Endothelial cell of umbilical vein (primary cell): ENCODE measurements around the gene SYNGR3. TPM values are rescaled to one million over a fixed set of nuclear protein-coding genes. Genes with fewer than 3 reads are reported as not detected.
A peak's percentile ranks its signal among the peaks of the same experiment; 100 is the strongest.

Experiments
- BruUV-seq: library from RNA; stranded (reverse); fragments of 400-500 nt; replicated peaks from 2 replicates; lab custom pipeline; 2021; lab: Mats Ljungman, UMichigan
- CTCF ChIA-PET: fragments of 300-600, 350-600 bp; sonication (Branson Sonifier 250); formaldehyde crosslinking; loops from one replicate; lab custom pipeline; 2021; ENCODE audit warnings: antibody characterized with exemption, inconsistent platforms; lab: Charles Lee
- POLR2A ChIA-PET: fragments of 300-600, 350-600 bp; sonication (Branson Sonifier 250); formaldehyde crosslinking; loops from one replicate; lab custom pipeline; 2021; ENCODE audit warnings: antibody characterized with exemption, inconsistent platforms; lab: Charles Lee
- DNase-seq: peaks from one replicate; pipeline ENCODE4 v3.0.0-alpha.2; 2011; ENCODE audit warnings: low read depth, low spot score
- FAIRE-seq: peaks from 2 replicates; lab custom pipeline; 2011; peaks lifted over from hg19 to GRCh38; lab: Jason Lieb, UNC
- H2AFZ ChIP-seq: 2 replicates; pipeline ENCODE4 v1.6.0; 2012; ENCODE audit warnings: low read depth, low read length, control low read depth, inconsistent platforms
- H3K27ac ChIP-seq: 2 replicates; pipeline ENCODE4 v1.5.1; 2011; ENCODE audit warnings: low read depth, mild to moderate bottlenecking, control low read depth, low read length, moderate library complexity; ENCODE audit not compliant: insufficient read depth
- H3K27me3 ChIP-seq, 2 experiments: 2 replicates each; pipeline versions ENCODE4 v1.6.0 to v1.6.1; 2011; ENCODE audit warnings: low read length in 2 of 2, mixed read lengths in 1 of 2; ENCODE audit not compliant: control insufficient read depth in 2 of 2, insufficient read depth in 2 of 2
- H3K36me3 ChIP-seq, 2 experiments: 2 replicates in 1 of 2; 3 replicates in 1 of 2; pipeline ENCODE4 v1.5.1; 2011; ENCODE audit warnings: low read length in 2 of 2, mild to moderate bottlenecking in 1 of 2, moderate library complexity in 1 of 2; ENCODE audit not compliant: control insufficient read depth in 2 of 2, insufficient read depth in 2 of 2; ENCODE audit errors: extremely low read depth in 1 of 2
- H3K4me1 ChIP-seq: 3 replicates; pipeline ENCODE4 v1.5.1; 2011; ENCODE audit warnings: mild to moderate bottlenecking, low read length; ENCODE audit not compliant: control insufficient read depth, insufficient read depth; ENCODE audit errors: extremely low read depth
- H3K4me2 ChIP-seq: 2 replicates; pipeline ENCODE4 v1.6.1; 2011; ENCODE audit warnings: low read length, control low read depth, mixed read lengths; ENCODE audit not compliant: insufficient read depth
- H3K4me3 ChIP-seq, 3 experiments: fragments of 200-600 bp in 1 of 3; sonication (generic), shearing (Covaris generic) in 1 of 3; replicated peaks in 1 of 3; 2 replicates each; pipeline ENCODE4 v1.5.1; 2011 to 2016; ENCODE audit warnings: control low read depth in 3 of 3, low read length in 3 of 3, mild to moderate bottlenecking in 2 of 3, inconsistent platforms in 1 of 3, low read depth in 1 of 3, moderate library complexity in 1 of 3; ENCODE audit not compliant: insufficient read depth in 1 of 3
- H3K79me2 ChIP-seq: 2 replicates; pipeline ENCODE4 v1.6.0; 2012; ENCODE audit warnings: low read length, inconsistent platforms; ENCODE audit not compliant: control insufficient read depth, insufficient read depth
- H3K9ac ChIP-seq: replicated peaks from 2 replicates; pipeline ENCODE3; 2011; ENCODE audit warnings: low read length, control low read depth; ENCODE audit not compliant: insufficient read depth; ENCODE audit errors: extremely low read depth
- H3K9me1 ChIP-seq: replicated peaks from 3 replicates; pipeline ENCODE4 v1.6.0; 2011; ENCODE audit warnings: mild to moderate bottlenecking, low read length; ENCODE audit not compliant: control insufficient read depth, insufficient read depth; ENCODE audit errors: extremely low read depth
- H3K9me3 ChIP-seq: replicated peaks from 2 replicates; pipeline ENCODE4 v1.5.1; 2012; ENCODE audit warnings: low read length, inconsistent platforms; ENCODE audit not compliant: control insufficient read depth, insufficient read depth
- H4K20me1 ChIP-seq: replicated peaks from 2 replicates; pipeline ENCODE3; 2011; ENCODE audit warnings: mild to moderate bottlenecking, low read length; ENCODE audit not compliant: control insufficient read depth, insufficient read depth; ENCODE audit errors: extremely low read depth
- EZH2 ChIP-seq: IDR thresholded peaks from 2 replicates; pipeline ENCODE4 v1.6.1; 2012; ENCODE audit warnings: borderline replicate concordance, low read depth, mild to moderate bottlenecking, moderate library complexity, low read length, inconsistent platforms; ENCODE audit not compliant: severe bottlenecking
- FOS ChIP-seq: IDR thresholded peaks from 2 replicates; pipeline ENCODE4 v1.6.1; 2011; ENCODE audit warnings: mild to moderate bottlenecking, low read length, moderate library complexity, borderline replicate concordance; ENCODE audit not compliant: insufficient read depth
- MYC ChIP-seq: IDR thresholded peaks from one replicate; pipeline ENCODE4 v1.6.1; 2011; ENCODE audit warnings: mild to moderate bottlenecking, low read depth, low read length
- POLR2AphosphoS5 ChIP-seq: IDR thresholded peaks from 2 replicates; pipeline ENCODE4 v1.6.1; 2012; ENCODE audit warnings: low read depth, mild to moderate bottlenecking, control low read depth, low read length, moderate library complexity; ENCODE audit not compliant: insufficient read depth
- dilution Hi-C: fragments of 300-500 bp; cut with MboI; formaldehyde crosslinking; loops from one replicate; pipeline ENCODE4 v1.15.0; 2019; ENCODE audit warnings: low sequenced_read_pairs; ENCODE audit not compliant: extremely low pct_ligation_motif_present
- intact Hi-C: fragments of 100-400 bp; cut with micrococcal nuclease; formaldehyde crosslinking; loops from one replicate; pipeline ENCODE4 v1.10.0; 2022
- polyA plus RNA-seq, 4 experiments: library from polyadenylated mRNA; depleted of rRNA in 3 of 4; stranded (reverse) in 3 of 4; unstranded in 1 of 4; fragments of >200 nt; gene quantifications; 2 replicates each; pipeline versions ENCODE4 v1.2.1 to v1.2.3, GENCODE V29; 2011 to 2012; ENCODE audit warnings: missing spikeins in 1 of 4
- total RNA-seq: library from RNA; stranded (reverse); gene quantifications from 2 replicates; pipeline ENCODE4 v1.2.3, GENCODE V29; 2021
- TF ChIP-seq, protein P1 (sequence below): IDR thresholded peaks from 2 replicates; pipeline ENCODE4 v1.6.1; 2011; ENCODE audit not compliant: insufficient read depth, insufficient read length
- TF ChIP-seq, protein P2 (sequence below), 2 donors: IDR thresholded peaks; 1 replicate in 1 of 2; 2 replicates in 1 of 2; pipeline ENCODE4 v1.5.1; 2011; ENCODE audit warnings: low read length in 2 of 2, mild to moderate bottlenecking in 2 of 2, moderate library complexity in 2 of 2, control low read depth in 1 of 2, inconsistent platforms in 1 of 2, low read depth in 1 of 2; ENCODE audit not compliant: insufficient read depth in 1 of 2; ENCODE audit errors: extremely low read depth in 1 of 2

SYNGR3 gene
- total and polyA plus RNA-seq, 2 donors (not counting 3 experiments of a cell fraction or from before 2014, with no cell fraction given), result 0.95 to 1.4 TPM

DNA sequence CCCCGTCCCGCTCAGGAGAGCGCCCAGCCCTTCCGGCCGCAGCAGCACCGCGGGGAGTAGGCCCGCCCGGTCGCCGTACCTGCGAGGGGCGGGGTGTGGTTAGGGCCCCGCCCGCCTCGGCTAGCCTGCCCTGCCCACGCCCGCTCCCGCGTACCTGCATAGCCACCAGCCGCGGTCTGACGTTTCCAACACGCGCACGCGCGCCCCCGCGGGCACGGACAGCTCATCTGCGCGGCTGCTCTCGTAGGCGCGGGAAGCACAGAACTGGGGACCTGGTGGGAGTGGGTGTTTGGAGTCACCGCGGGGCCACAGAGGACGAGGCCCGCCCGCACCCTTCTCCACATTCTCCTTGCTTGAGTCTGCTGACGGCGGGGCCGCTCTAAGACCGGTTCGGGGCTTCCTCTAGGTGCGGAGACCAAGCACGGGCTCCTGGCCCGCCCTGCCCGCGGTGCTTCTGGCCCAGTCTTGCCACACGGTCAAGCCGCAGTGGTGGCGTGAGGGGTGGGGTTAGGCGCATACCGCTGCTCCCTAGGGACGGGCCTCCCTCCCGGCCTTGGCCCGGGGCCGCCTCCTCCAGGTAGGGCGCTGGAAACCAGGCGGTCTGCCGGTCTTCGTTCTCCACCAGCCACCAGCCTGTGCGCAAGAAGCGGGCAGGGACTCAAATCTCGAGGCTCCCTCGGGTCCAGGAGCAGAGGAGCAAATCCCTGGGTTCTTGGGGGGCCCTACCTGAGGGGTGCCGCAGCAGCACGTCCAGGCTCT, 10.3 kb upstream of the SYNGR3 start:
- no peak overlapping the region for H3K9ac ChIP-seq
- H2AFZ ChIP-seq, result no peak overlapping the region
- dilution Hi-C loops, result no loop called here
- no peak overlapping the region for H3K4me2 ChIP-seq
- ChIA-PET CTCF (interaction anchor here (0.9 to 5.0 kb wide), 2 partner anchors 24 to 161 kb away, joined by 3 to 21 read pairs; no protein-coding TSS in a partner anchor), POLR2A (no interaction called here)
- H3K9me3 ChIP-seq, result no peaks in the 10 kb centered on the region
- intact Hi-C loops, result no loop called here
- no peaks in the 10 kb centered on the region for H4K20me1 ChIP-seq
- peaks cover 9 to 35% of the 10 kb centered on the region in 2 experiments for H3K36me3 ChIP-seq
- no TSS peak for BruUV-seq
- H3K9me1 ChIP-seq, result no peaks in the 10 kb centered on the region
- H3K4me1 ChIP-seq, result peaks cover 7% of the 10 kb centered on the region
- FAIRE-seq (no peak), DNase-seq (no peak)
- H3K79me2 ChIP-seq, result no peaks in the 10 kb centered on the region
- H3K27ac ChIP-seq, result no peak overlapping the region
- H3K27me3 ChIP-seq, result peaks cover 35 to 41% of the 10 kb centered on the region in 2 experiments
- no peak overlapping the region for H3K4me3 ChIP-seq
- TF ChIP-seq POLR2AphosphoS5, result peak; percentile 30
- TF ChIP-seq MYC, result no peak

DNA sequence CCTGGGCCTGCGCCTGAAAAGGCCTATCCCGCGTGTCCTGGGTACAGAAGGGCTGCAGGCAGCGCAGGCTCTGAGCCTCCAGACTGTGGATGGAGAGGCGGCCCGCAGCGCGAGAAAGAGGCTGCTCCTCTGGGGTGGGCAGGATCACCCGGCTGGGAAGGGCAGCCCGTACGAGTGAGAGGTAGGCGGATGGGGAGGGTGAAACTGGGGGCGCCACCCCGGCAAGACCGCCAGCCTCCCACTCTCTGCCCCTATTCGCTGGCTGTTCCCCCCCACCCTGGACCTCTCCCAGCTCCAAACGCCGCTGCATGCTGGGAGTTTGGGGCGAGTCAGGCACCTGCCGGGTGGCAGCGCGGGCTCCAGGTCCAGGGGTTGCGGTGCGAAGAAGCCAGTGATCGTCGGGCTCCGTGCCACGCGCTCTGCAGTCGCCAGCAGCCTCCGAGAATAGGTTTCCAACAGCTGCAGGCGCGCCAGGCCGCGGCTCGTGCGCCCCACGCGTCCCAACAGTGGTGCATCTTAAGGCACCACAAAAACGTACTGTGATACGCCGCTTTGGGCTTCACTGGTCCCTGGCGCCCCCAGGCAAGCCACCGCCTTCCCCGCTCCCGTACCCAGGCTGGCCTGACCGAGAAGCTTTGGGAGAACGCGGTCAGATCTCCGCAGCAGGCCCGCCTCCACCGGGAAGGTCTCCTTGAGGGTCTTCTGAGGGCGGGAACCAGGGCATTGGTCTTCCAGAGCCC, 9.6 kb upstream of the SYNGR3 start:
- intact Hi-C loops, result no loop called here
- no peak overlapping the region for H3K4me2 ChIP-seq
- H3K4me3 ChIP-seq, result no peak overlapping the region
- TF ChIP-seq FOS (no peak), EZH2 (peak; percentile 98)
- TF ChIP-seq, protein P1, sequence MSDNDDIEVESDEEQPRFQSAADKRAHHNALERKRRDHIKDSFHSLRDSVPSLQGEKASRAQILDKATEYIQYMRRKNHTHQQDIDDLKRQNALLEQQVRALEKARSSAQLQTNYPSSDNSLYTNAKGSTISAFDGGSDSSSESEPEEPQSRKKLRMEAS, result no peak
- TF ChIP-seq, protein P2, sequence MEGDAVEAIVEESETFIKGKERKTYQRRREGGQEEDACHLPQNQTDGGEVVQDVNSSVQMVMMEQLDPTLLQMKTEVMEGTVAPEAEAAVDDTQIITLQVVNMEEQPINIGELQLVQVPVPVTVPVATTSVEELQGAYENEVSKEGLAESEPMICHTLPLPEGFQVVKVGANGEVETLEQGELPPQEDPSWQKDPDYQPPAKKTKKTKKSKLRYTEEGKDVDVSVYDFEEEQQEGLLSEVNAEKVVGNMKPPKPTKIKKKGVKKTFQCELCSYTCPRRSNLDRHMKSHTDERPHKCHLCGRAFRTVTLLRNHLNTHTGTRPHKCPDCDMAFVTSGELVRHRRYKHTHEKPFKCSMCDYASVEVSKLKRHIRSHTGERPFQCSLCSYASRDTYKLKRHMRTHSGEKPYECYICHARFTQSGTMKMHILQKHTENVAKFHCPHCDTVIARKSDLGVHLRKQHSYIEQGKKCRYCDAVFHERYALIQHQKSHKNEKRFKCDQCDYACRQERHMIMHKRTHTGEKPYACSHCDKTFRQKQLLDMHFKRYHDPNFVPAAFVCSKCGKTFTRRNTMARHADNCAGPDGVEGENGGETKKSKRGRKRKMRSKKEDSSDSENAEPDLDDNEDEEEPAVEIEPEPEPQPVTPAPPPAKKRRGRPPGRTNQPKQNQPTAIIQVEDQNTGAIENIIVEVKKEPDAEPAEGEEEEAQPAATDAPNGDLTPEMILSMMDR (IDR thresholded peaks at IDR 0.05; ENCODE audit: extremely low read depth in 1 of 2, insufficient read depth in 1 of 2, low read depth in 1 of 2, low read length in 2 of 2), result no peak
- peaks cover 3% of the 10 kb centered on the region for H3K79me2 ChIP-seq
- H4K20me1 ChIP-seq, result no peaks in the 10 kb centered on the region
- BruUV-seq, result no TSS peak
- H3K9me1 ChIP-seq, result no peaks in the 10 kb centered on the region
- CTCF ChIA-PET, result interaction anchor here (5.0 kb wide), 1 partner anchor 161 kb away, joined by 21 read pairs; no protein-coding TSS in a partner anchor
- H2AFZ ChIP-seq, result no peak overlapping the region
- FAIRE-seq (no peak), DNase-seq (no peak)
- H3K9me3 ChIP-seq, result no peaks in the 10 kb centered on the region
- no peak overlapping the region for H3K27ac ChIP-seq
- peaks cover 35 to 41% of the 10 kb centered on the region in 2 experiments for H3K27me3 ChIP-seq
- H3K4me1 ChIP-seq, result peaks cover 13% of the 10 kb centered on the region
- peaks cover 7 to 29% of the 10 kb centered on the region in 2 experiments for H3K36me3 ChIP-seq
- no peak overlapping the region for H3K9ac ChIP-seq
- dilution Hi-C loops, result no loop called here
- POLR2A ChIA-PET, result interaction anchor here (0.6 kb wide), 1 partner anchor 175 kb away, joined by 4 read pairs; the partner anchor contains the start of gene TRAF7
